Right renal pelvis (tissue), 4 donors: ENCODE data around the gene NRXN2. TPM values are rescaled to one million over a fixed set of nuclear protein-coding genes. Genes with fewer than 3 reads are reported as not detected.

Experiments
- DNase-seq, 4 donors: peaks; one replicate each; pipeline ENCODE4 v3.0.0-alpha.2; 2013; ENCODE audit warnings: low read depth in 4 of 4, low spot score in 3 of 4, missing footprints in 1 of 4
- polyA plus RNA-seq, 4 donors: library from polyadenylated mRNA; unstranded; fragments of 120-200 nt; gene quantifications; one replicate each; pipeline ENCODE4 v1.2.1, GENCODE V29; 2013; ENCODE audit not compliant: insufficient read length in 4 of 4

Gene NRXN2
- polyA plus RNA-seq, 4 donors = 15.5 to 27.8 (median 17.0) TPM

- no peak for DNase-seq
Measured at GRCh38 chr11:64724863-64725532, 2.0 kb upstream of the NRXN2 start.

GRCh38 chr11:64723907-64724862 is 1.2 kb upstream of the NRXN2 start:
- no peak for DNase-seq

GRCh38 chr11:64722141-64723065 is 594 bp downstream of the NRXN2 start:
- DNase-seq = no peak

- DNase-seq = no peak
Measured at GRCh38 chr11:64721359-64721699, 1.7 kb downstream of the NRXN2 start.

- DNase-seq = no peak
Measured at GRCh38 chr11:64720640-64721358, 2.2 kb downstream of the NRXN2 start.

- no peak for DNase-seq
Measured at GRCh38 chr11:64720167-64720566, 2.8 kb downstream of the NRXN2 start.

- no peak for DNase-seq
Measured at GRCh38 chr11:64719406-64719805, 3.6 kb downstream of the NRXN2 start.

- DNase-seq = no peak
Measured at GRCh38 chr11:64718780-64719124, 4.2 kb downstream of the NRXN2 start.

- no peak for DNase-seq
Measured at GRCh38 chr11:64718084-64718779, 4.8 kb downstream of the NRXN2 start.

- DNase-seq = no peak
Measured at GRCh38 chr11:64717268-64717578, 5.8 kb downstream of the NRXN2 start.

GRCh38 chr11:64716473-64717267 is 6.3 kb downstream of the NRXN2 start:
- DNase-seq = no peak

- DNase-seq = no peak
Measured at GRCh38 chr11:64715756-64716472, 7.1 kb downstream of the NRXN2 start.

GRCh38 chr11:64715110-64715509 is 7.9 kb downstream of the NRXN2 start:
- DNase-seq = no peak

GRCh38 chr11:64714666-64715065 is 8.3 kb downstream of the NRXN2 start:
- no peak for DNase-seq

- DNase-seq = no peak
Measured at GRCh38 chr11:64713781-64714363, 9.1 kb downstream of the NRXN2 start.

- DNase-seq = peak in 1 of 4 donors; percentile 45
Measured at GRCh38 chr11:64713016-64713707, 9.8 kb downstream of the NRXN2 start.

- no peak for DNase-seq
Measured at GRCh38 chr11:64712430-64713015, 10.5 kb downstream of the NRXN2 start.
